GM23248 (cell line): Measurements from ENCODE around the gene MACROD2. TPM values are rescaled to one million over a fixed set of nuclear protein-coding genes. Genes with fewer than 3 reads are reported as not detected.
A peak's percentile ranks its signal among the peaks of the same experiment; 100 is the strongest.

Experiments used
- DNase-seq: peaks from one replicate; pipeline ENCODE4 v3.0.0-alpha.2; 2015
- H2AFZ ChIP-seq: fragments of 200-600 bp; sonication (generic); 2 replicates; pipeline ENCODE4 v1.6.1; 2016; ENCODE audit warnings: antibody characterized with exemption
- H3F3A ChIP-seq: fragments of 200-600 bp; sonication (generic); 2 replicates; pipeline ENCODE4 v1.6.1; 2016; ENCODE audit warnings: mild to moderate bottlenecking, antibody characterized with exemption, mixed run types; ENCODE audit not compliant: insufficient read depth
- H3K27ac ChIP-seq: fragments of 200-600 bp; sonication (generic); 2 replicates; pipeline ENCODE4 v1.5.1; 2016; ENCODE audit warnings: mild to moderate bottlenecking
- H3K27me3 ChIP-seq: fragments of 200-600 bp; sonication (generic); replicated peaks from 2 replicates; pipeline ENCODE4 v1.6.1; 2016; ENCODE audit warnings: mild to moderate bottlenecking; ENCODE audit not compliant: insufficient read depth
- H3K36me3 ChIP-seq: fragments of 200-600 bp; sonication (generic); 2 replicates; pipeline ENCODE4 v1.6.1; 2016; ENCODE audit warnings: low read depth, mild to moderate bottlenecking
- H3K4me1 ChIP-seq: fragments of 200-600 bp; sonication (generic); 2 replicates; pipeline ENCODE4 v1.6.1; 2016; ENCODE audit warnings: mild to moderate bottlenecking; ENCODE audit not compliant: insufficient read depth
- H3K4me2 ChIP-seq: fragments of 200-600 bp; sonication (generic); one replicate; pipeline ENCODE4 v1.6.1; 2016; ENCODE audit warnings: mild to moderate bottlenecking; ENCODE audit not compliant: unreplicated experiment
- H3K4me3 ChIP-seq: fragments of 200-600 bp; sonication (generic); 2 replicates; pipeline ENCODE4 v1.5.1; 2016; ENCODE audit warnings: mild to moderate bottlenecking
- H3K79me2 ChIP-seq: fragments of 200-600 bp; sonication (generic); 2 replicates; pipeline ENCODE4 v1.6.1; 2016; ENCODE audit warnings: mild to moderate bottlenecking; ENCODE audit not compliant: insufficient read depth
- H3K9ac ChIP-seq: fragments of 200-600 bp; sonication (generic); 2 replicates; pipeline ENCODE4 v1.6.1; 2016; ENCODE audit warnings: mild to moderate bottlenecking
- H3K9me2 ChIP-seq: fragments of 200-600 bp; sonication (generic); 2 replicates; pipeline ENCODE4 v1.6.1; 2016; ENCODE audit warnings: mixed run types, mild to moderate bottlenecking, moderate library complexity; ENCODE audit not compliant: insufficient read depth
- H3K9me3 ChIP-seq: fragments of 200-600 bp; sonication (generic); one replicate; pipeline ENCODE4 v1.6.1; 2017; ENCODE audit warnings: low read depth
- H4K20me1 ChIP-seq: fragments of 200-600 bp; sonication (generic); 2 replicates; pipeline ENCODE4 v1.6.0; 2016; ENCODE audit not compliant: insufficient read depth
- EZH2 ChIP-seq: fragments of 200-600 bp; sonication (generic); IDR thresholded peaks from 2 replicates; pipeline ENCODE4 v1.6.1; 2018; ENCODE audit warnings: antibody characterized with exemption, mild to moderate bottlenecking; ENCODE audit not compliant: insufficient read depth, poor library complexity, severe bottlenecking
- EZH2phosphoT487 ChIP-seq: fragments of 200-600 bp; sonication (generic); IDR thresholded peaks from 2 replicates; pipeline ENCODE4 v1.6.1; 2018; ENCODE audit warnings: antibody characterized with exemption, moderate library complexity, mild to moderate bottlenecking, low read depth; ENCODE audit not compliant: insufficient read depth
- WGBS, 2 experiments: methylation state at CpG; one replicate each; pipeline ENCODE4 v1.1.6; 2015 to 2017; ENCODE audit warnings: low lambda C conversion rate in 2 of 2, low coverage in 1 of 2; ENCODE audit errors: missing lambda C conversion rate in 2 of 2; 5-methylcytosine and 5-hydroxymethylcytosine counted together
- in situ Hi-C: fragments of 300-500 bp; cut with MboI; formaldehyde crosslinking; loops from 2 replicates; pipeline ENCODE4 v1.15.0; 2020
- polyA plus RNA-seq: library from polyadenylated mRNA; unstranded; fragments of >200 nt; fragmentation: Nextera tagmentation; extraction: Ambion mirVana; gene quantifications from 2 replicates; pipeline ENCODE4 v1.2.1, GENCODE V29; 2016
- total RNA-seq: library from RNA; depleted of rRNA; stranded (reverse); fragments of >200 nt; shearing (Covaris generic); gene quantifications from 2 replicates; pipeline ENCODE4 v1.2.3, GENCODE V29; 2014

Gene MACROD2
- total and polyA plus RNA-seq, 2 experiments from 2014 or later, result 1.1 to 3.1 TPM

DNA sequence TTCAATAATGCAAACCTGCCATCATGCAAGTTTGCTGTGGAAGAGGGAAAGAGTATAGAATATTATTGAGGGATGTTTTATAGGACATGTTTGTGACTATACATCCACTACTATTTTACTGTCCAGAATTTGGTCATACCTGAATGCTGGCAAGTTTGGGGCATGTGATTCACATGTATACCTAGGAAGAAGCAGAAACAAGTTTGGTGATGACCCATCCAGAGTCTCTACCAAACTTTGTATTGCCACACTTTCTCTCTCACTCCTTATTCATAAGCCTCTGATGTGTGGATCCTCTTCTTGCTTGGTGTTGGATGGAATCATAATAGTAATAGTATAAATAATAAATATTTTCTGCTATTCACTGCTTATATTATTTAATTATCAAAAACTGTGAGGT, 450.6 kb downstream of the MACROD2 start:
- Histone ChIP-seq H3F3A (peaks cover 23% of the 10 kb centered on the region), H3K79me2 (no peaks in the 10 kb centered on the region)

DNA sequence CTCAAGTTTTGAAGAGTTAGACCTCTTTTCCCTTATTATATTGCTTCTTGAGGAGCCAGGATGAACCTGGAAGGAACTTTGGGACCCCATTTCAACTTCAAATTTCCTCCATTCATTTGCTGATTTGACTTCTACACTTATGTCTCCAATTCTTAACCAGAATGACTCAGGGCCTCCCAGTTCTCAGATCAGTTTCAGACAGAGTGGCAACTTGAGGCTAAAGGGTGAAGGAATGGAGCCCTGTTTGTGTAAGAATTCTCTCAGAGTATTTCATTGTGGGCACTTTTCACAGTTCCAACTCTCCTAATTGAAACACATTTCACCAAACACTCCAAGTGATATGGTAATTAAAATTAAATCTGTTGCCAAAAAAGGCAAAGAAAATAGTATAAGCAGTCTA, 451.1 kb downstream of the MACROD2 start:
- DNase-seq, result peak; percentile 33
- in situ Hi-C loops, result no loop called here
- Histone ChIP-seq H3K4me1 (peaks cover 15% of the 10 kb centered on the region), H4K20me1 (no peaks in the 10 kb centered on the region), H3K36me3 (no peaks in the 10 kb centered on the region), H3F3A (peaks cover 18% of the 10 kb centered on the region), H2AFZ (no peak overlapping the region), H3K4me3 (no peak overlapping the region), H3K79me2 (no peaks in the 10 kb centered on the region), H3K27ac (no peak overlapping the region), H3K4me2 (no peak overlapping the region), H3K9me3 (no peaks in the 10 kb centered on the region), H3K27me3 (no peaks in the 10 kb centered on the region), H3K9me2 (no peaks in the 10 kb centered on the region), H3K9ac (no peak overlapping the region)
- TF ChIP-seq EZH2phosphoT487, result no peak
- no peak for TF ChIP-seq EZH2

More for the DNA sequence above, 450.6 kb downstream of the MACROD2 start:
- Histone ChIP-seq H3K36me3 (no peaks in the 10 kb centered on the region), H3K27ac (no peak overlapping the region), H3K4me2 (no peak overlapping the region), H3K4me1 (peaks cover 15% of the 10 kb centered on the region), H3K9me2 (no peaks in the 10 kb centered on the region), H3K9ac (no peak overlapping the region), H3K4me3 (no peak overlapping the region), H3K9me3 (no peaks in the 10 kb centered on the region), H3K27me3 (no peaks in the 10 kb centered on the region), H2AFZ (no peak overlapping the region), H4K20me1 (no peaks in the 10 kb centered on the region)
- in situ Hi-C loops, result no loop called here
- peak; percentile 1 for DNase-seq
- TF ChIP-seq EZH2 (no peak), EZH2phosphoT487 (no peak)

DNA sequence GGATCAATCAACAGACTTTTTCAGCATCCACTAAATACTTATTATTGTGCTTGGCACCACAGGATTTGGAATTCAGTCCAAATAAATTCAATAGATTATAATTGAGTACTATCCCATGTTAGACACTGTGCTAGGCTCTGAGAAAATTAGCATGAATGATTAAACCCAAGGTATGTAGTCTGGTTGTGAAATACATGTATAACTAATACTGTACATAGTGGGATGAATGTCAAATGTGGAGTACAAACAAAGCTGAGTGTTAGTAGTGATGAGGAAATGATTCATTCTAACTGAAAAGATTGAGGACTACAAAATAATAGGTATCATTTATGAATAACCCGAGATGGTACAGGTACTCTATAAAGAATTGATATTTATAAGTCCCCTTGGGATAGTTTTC, 454.0 kb downstream of the MACROD2 start:
- Histone ChIP-seq H3K27ac (no peak overlapping the region), H3K4me1 (peaks cover 15% of the 10 kb centered on the region), H3K9ac (no peak overlapping the region), H3K9me2 (no peaks in the 10 kb centered on the region), H3K4me3 (no peak overlapping the region), H3K4me2 (no peak overlapping the region), H3F3A (peaks cover 14% of the 10 kb centered on the region), H3K79me2 (no peaks in the 10 kb centered on the region), H3K27me3 (no peaks in the 10 kb centered on the region), H3K36me3 (no peaks in the 10 kb centered on the region), H3K9me3 (no peaks in the 10 kb centered on the region), H2AFZ (no peak overlapping the region), H4K20me1 (no peaks in the 10 kb centered on the region)
- DNase-seq, result peak; percentile 43
- in situ Hi-C loops, result no loop called here
- no peak for TF ChIP-seq EZH2
- TF ChIP-seq EZH2phosphoT487, result no peak
- WGBS, 2 experiments, result 29 to 36% methylated on average over 1 of the region's 1 CpG

DNA sequence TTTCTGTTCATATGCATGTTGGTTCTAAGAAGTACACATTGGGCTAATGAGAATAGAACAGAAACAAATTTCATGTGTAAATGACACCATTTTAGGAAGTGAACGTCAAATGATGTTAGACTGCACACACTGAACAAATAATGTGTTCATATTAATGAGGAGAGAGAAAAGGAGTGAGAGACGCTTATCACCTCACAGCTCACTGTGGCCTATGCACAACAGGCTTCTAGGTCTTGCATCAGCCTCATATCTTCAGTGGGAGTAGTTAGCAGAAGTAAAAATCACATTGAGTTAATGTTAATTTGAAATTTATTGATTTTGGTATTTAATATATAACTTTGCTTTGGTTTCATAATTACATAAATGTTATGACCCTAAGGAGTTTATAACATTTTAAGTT, 454.9 kb downstream of the MACROD2 start:
- in situ Hi-C loops, result no loop called here
- Histone ChIP-seq H3K9ac (no peak overlapping the region), H3K9me3 (no peaks in the 10 kb centered on the region), H3K27ac (no peak overlapping the region), H3K4me2 (no peak overlapping the region), H3K27me3 (no peaks in the 10 kb centered on the region), H2AFZ (no peak overlapping the region; the same call in 1 of the 2 replicates), H3F3A (peaks cover 9% of the 10 kb centered on the region), H3K36me3 (no peaks in the 10 kb centered on the region), H3K4me1 (peaks cover 15% of the 10 kb centered on the region), H3K79me2 (no peaks in the 10 kb centered on the region), H3K9me2 (no peaks in the 10 kb centered on the region), H3K4me3 (no peak overlapping the region), H4K20me1 (no peaks in the 10 kb centered on the region)
- DNase-seq, result no peak
- TF ChIP-seq EZH2 (no peak), EZH2phosphoT487 (no peak)
- 77 to 80% methylated on average over 2 of the region's 2 CpGs for WGBS, 2 experiments

DNA sequence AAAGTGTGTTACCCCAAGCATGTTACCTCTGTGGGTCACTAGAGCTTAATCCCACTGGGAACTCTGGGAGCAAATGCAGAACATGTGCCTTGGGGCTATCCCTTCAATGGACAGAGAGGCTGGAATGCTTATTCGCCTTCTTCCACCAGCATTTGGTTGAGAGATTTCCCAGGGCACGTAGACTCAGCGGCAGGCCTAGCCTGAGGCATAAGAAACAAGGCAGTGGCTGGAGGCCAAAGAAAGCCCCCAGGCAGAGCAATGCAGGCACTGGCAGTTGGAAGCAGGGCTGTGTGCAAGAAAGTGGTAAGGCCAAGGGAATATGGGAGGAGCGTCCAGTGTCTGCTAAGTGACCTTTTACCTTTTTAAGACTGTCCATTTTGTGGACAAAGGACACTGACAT, 456.1 kb downstream of the MACROD2 start:
- Histone ChIP-seq H3K27me3 (no peaks in the 10 kb centered on the region), H3K9me2 (no peaks in the 10 kb centered on the region), H3K4me1 (peaks cover 10% of the 10 kb centered on the region), H3K36me3 (no peaks in the 10 kb centered on the region), H3K4me2 (no peak overlapping the region), H3K27ac (no peak overlapping the region), H4K20me1 (no peaks in the 10 kb centered on the region), H3K9me3 (no peaks in the 10 kb centered on the region), H3K9ac (no peak overlapping the region), H3K79me2 (no peaks in the 10 kb centered on the region), H3K4me3 (no peak overlapping the region), H3F3A (peaks cover 3% of the 10 kb centered on the region), H2AFZ (no peak overlapping the region)
- in situ Hi-C loops, result no loop called here
- 88 to 97% methylated on average over 4 of the region's 4 CpGs for WGBS, 2 experiments
- DNase-seq, result no peak
- no peak for TF ChIP-seq EZH2
- TF ChIP-seq EZH2phosphoT487, result no peak
